ENCODE data around the gene HNF4A. TPM values are rescaled to one million over a fixed set of nuclear protein-coding genes. Genes with fewer than 3 reads are reported as not detected.
A peak's percentile ranks its signal among the peaks of the same experiment; 100 is the strongest.

HNF4A gene
- total and polyA plus RNA-seq, 2 of the 13 experiments (the other 11 are each of a cell fraction or from before 2014, with no cell fraction given) = 80.9 to 169 TPM

- H3K27me3 ChIP-seq (ENCODE audit: control insufficient read depth in 1 of 2, insufficient read depth in 2 of 2, low read length in 2 of 2) = no peaks in the 10 kb centered on the region; a peak in 1 of 5 replicates
- BruUV-seq (replicated peaks) = TSS peak; percentile 67
- 3% methylated on average over 19 of the region's 23 CpGs for WGBS (ENCODE audit: low lambda C conversion rate)
- H4K20me1 ChIP-seq (ENCODE audit: insufficient read depth, low read length) = peaks cover 17% of the 10 kb centered on the region; the same call in 1 of the 2 replicates
- CTCF ChIA-PET (ENCODE audit: low intra/inter-chr PET ratio, low total read pairs) = interaction anchor here (1.3 kb wide), 1 partner anchor 17 kb away, joined by 5 read pairs; no protein-coding TSS in a partner anchor
- H2AFZ ChIP-seq (ENCODE audit: low read length) = no peak overlapping the region
- in situ Hi-C loops (cut with HindIII; ENCODE audit: extremely low pct_ligation_motif_present, low pct_unique_long_range_greater_than_20kb) (no loop called here), intact Hi-C loops (cut with micrococcal nuclease; ENCODE audit: unreplicated experiment) (loop anchor here (1.0 to 2.0 kb wide), 2 partner anchors 16 to 60 kb away; no protein-coding TSS in a partner anchor)
- POLR2A ChIA-PET = interaction anchor here (1.0 to 10.8 kb wide), 10 partner anchors 7 to 99 kb away, joined by 3 to 556 read pairs (median 18); partner anchors contain the start of gene TTPAL
- peaks cover 16 to 22% of the 10 kb centered on the region in 2 experiments for H3K36me3 ChIP-seq (replicated peaks in 1 of 2; ENCODE audit: control insufficient read depth in 1 of 2, insufficient read depth in 2 of 2, low read length in 2 of 2)
- peak; percentile 70 for ATAC-seq
- peak overlapping the region; percentile 91 for H3K4me2 ChIP-seq (ENCODE audit: low read depth, low read length)
- FAIRE-seq = peak; percentile 75
- DNase-seq (ENCODE audit: low spot score) = peak; percentile 53
- H3K9me3 ChIP-seq (ENCODE audit: low read length) = no peaks in the 10 kb centered on the region
- H3K4me3 ChIP-seq (replicated peaks in 1 of 3; ENCODE audit: insufficient read depth in 1 of 3, low read depth in 2 of 3, low read length in 3 of 3) = peak overlapping the region; percentile 74 to 87 (median 84)
- H3K4me1 ChIP-seq (ENCODE audit: insufficient read depth, low read length) = peaks cover 85% of the 10 kb centered on the region
- peaks cover 67% of the 10 kb centered on the region for H3K79me2 ChIP-seq (ENCODE audit: insufficient read depth, low read length)
- peak overlapping the region; percentile 68 for H3K27ac ChIP-seq (ENCODE audit: extremely low read length, insufficient read depth, low read length)
- H3K9ac ChIP-seq (ENCODE audit: insufficient read depth, low read depth, low read length) = peak overlapping the region; percentile 80
- TF ChIP-seq CREB1 (IDR thresholded peaks at IDR 0.05) (no peak), CREB1 (CRISPR knock-in tag; IDR thresholded peaks at IDR 0.05) (no peak), E2F1 (CRISPR knock-in tag; IDR thresholded peaks at IDR 0.05) (no peak), HMGA1 (CRISPR knock-in tag; conservative IDR thresholded peaks at IDR 0.05) (no peak), ZC3H13 (CRISPR knock-in tag; IDR thresholded peaks at IDR 0.05) (no peak), ZNF205 (CRISPR knock-in tag; IDR thresholded peaks at IDR 0.05) (peak; percentile 33; the same call in 1 of the 2 replicates), CENPT (CRISPR knock-in tag; IDR thresholded peaks at IDR 0.05; ENCODE audit: low read depth) (no peak), ARID5B (CRISPR knock-in tag; IDR thresholded peaks at IDR 0.05) (peak; percentile 69; the same call in 1 of the 2 replicates)
- TF ChIP-seq, protein P1, sequence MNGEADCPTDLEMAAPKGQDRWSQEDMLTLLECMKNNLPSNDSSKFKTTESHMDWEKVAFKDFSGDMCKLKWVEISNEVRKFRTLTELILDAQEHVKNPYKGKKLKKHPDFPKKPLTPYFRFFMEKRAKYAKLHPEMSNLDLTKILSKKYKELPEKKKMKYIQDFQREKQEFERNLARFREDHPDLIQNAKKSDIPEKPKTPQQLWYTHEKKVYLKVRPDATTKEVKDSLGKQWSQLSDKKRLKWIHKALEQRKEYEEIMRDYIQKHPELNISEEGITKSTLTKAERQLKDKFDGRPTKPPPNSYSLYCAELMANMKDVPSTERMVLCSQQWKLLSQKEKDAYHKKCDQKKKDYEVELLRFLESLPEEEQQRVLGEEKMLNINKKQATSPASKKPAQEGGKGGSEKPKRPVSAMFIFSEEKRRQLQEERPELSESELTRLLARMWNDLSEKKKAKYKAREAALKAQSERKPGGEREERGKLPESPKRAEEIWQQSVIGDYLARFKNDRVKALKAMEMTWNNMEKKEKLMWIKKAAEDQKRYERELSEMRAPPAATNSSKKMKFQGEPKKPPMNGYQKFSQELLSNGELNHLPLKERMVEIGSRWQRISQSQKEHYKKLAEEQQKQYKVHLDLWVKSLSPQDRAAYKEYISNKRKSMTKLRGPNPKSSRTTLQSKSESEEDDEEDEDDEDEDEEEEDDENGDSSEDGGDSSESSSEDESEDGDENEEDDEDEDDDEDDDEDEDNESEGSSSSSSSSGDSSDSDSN (CRISPR knock-in tag; IDR thresholded peaks at IDR 0.05) = peak; percentile 82
- TF ChIP-seq, protein P2, sequence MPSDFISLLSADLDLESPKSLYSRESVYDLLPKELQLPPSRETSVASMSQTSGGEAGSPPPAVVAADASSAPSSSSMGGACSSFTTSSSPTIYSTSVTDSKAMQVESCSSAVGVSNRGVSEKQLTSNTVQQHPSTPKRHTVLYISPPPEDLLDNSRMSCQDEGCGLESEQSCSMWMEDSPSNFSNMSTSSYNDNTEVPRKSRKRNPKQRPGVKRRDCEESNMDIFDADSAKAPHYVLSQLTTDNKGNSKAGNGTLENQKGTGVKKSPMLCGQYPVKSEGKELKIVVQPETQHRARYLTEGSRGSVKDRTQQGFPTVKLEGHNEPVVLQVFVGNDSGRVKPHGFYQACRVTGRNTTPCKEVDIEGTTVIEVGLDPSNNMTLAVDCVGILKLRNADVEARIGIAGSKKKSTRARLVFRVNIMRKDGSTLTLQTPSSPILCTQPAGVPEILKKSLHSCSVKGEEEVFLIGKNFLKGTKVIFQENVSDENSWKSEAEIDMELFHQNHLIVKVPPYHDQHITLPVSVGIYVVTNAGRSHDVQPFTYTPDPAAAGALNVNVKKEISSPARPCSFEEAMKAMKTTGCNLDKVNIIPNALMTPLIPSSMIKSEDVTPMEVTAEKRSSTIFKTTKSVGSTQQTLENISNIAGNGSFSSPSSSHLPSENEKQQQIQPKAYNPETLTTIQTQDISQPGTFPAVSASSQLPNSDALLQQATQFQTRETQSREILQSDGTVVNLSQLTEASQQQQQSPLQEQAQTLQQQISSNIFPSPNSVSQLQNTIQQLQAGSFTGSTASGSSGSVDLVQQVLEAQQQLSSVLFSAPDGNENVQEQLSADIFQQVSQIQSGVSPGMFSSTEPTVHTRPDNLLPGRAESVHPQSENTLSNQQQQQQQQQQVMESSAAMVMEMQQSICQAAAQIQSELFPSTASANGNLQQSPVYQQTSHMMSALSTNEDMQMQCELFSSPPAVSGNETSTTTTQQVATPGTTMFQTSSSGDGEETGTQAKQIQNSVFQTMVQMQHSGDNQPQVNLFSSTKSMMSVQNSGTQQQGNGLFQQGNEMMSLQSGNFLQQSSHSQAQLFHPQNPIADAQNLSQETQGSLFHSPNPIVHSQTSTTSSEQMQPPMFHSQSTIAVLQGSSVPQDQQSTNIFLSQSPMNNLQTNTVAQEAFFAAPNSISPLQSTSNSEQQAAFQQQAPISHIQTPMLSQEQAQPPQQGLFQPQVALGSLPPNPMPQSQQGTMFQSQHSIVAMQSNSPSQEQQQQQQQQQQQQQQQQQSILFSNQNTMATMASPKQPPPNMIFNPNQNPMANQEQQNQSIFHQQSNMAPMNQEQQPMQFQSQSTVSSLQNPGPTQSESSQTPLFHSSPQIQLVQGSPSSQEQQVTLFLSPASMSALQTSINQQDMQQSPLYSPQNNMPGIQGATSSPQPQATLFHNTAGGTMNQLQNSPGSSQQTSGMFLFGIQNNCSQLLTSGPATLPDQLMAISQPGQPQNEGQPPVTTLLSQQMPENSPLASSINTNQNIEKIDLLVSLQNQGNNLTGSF (CRISPR knock-in tag; IDR thresholded peaks at IDR 0.05) = no peak
Measured at GRCh38 chr20:44400970-44401769, 45.7 kb downstream of the HNF4A start.
